GM20000 (cell line): ENCODE data around the gene CELA1.
"Not testable (repeated sequence)": the region's sequence is repeated elsewhere in the genome, so short reads cannot be mapped to it uniquely, and the experiment has no call there.

Experiments
- DNase-seq: peaks from one replicate; pipeline ENCODE4 v3.0.0; 2012; ENCODE audit warnings: low spot score
- CTCF ChIP-seq: IDR thresholded peaks from 2 replicates; pipeline ENCODE4 v1.5.1; 2012; ENCODE audit warnings: mild to moderate bottlenecking, control low read depth; ENCODE audit errors: extremely low read depth, missing control alignments

CELA1 gene

GRCh38 chr12:51321882-51322281 lies 24.6 kb downstream of the CELA1 start:
- no peak for DNase-seq
- TF ChIP-seq CTCF: no peak

DNA sequence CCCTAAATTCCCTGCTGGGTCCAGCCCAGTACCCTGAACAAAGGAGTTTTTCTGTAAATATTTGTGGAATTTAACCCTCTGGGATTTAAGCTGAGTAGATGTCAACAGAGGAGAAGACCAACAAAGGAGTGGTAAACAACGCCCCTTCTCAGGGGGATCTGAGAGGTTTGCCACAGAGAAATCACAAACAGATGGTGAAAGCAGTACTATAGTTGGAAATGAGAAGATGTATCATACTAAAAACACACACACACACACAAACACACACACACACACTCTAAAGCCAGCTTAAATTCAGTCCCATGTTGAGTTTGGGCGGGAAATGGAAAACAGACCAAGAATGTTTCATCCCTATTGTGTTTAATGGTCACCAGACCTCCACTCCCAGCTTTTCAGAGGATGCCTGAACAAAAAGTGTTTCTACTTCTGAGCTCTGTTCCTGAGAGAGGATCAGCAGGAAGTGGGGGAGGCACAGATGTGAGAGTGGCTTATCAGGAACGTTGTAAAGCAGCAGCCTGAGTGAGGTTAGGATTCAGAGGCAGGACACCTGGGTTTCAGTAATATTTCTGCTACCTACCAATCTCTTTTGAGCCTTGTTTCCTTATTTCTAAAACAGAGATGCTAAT lies 25.7 kb downstream of the CELA1 start:
- DNase-seq: no peak
- no peak for TF ChIP-seq CTCF

- no peak for DNase-seq
- TF ChIP-seq CTCF: no peak
Measured at GRCh38 chr12:51320311-51320694, 26.2 kb downstream of the CELA1 start.

DNA sequence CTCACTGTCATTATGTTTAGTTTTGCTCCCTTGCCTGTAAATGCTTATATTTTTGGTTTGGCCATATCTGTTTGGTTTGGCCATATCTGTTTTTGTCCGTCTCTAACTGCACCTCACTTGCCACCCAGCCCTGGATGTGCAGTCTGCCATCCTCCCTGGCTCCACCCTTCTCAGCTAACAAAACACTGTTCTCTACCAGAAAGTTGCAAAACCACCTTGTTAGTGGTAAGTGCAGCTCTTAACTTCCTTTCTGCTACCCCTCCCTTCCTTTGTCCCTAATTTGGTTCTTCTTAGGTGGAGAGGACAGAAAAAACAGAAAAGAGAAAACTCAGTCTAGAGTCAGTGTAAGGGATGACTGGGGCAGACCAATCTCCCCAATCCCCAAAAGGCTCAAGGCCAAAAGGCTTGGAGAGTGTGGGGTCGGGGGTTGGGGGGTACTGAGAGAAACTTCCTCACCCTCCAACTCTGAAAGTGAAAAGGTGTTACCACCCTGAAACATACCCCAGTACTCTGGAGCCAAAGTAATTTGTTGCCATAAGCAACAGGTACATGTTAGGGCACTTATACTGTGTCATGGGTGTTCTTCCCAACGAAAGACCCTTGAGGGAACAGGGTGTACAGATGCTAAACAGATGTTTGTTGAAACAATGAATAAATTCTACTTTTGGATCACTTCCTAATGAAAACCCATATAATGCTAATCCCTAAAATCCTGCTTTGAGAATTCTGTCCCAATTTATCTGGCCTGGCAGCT lies 27.5 kb downstream of the CELA1 start:
- no peak for TF ChIP-seq CTCF
- peak; percentile 42 for DNase-seq

DNA sequence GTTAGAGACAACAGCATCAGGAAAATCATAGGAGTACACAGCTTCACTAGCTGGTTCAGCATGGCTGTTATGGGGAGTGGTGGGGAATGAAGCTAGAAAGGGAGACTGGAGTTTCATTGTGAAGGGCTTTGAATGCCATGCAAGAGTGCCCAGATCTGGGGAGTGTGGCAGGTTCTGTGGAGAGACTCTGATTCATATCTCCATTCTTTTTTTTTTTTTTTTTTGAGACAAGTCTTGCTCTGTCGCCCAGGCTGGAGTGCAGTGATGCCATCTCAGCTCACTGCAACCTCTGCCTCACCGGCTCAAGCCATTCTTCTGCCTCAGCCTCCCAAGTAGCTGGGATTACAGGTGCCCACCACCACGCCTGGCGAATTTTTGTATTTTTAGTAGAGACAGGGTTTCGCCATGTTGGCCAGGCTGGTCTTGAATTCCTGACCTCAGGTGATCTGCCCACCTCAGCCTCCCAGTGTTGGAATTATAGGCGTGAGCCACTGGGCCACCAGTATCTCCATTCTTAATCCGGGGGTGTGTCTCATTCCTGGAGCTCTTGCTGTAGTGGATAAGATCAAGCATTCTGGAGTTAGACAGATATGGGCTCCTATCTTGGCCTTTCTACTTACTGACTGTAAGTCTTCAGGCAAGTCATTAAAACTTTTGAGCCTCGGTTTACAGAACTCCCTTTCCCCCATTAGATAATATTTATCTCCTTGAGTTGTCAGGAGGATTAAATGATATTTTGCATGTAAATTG lies 28.2 kb downstream of the CELA1 start:
- not testable (repeated sequence) for DNase-seq

- TF ChIP-seq CTCF: no peak
- DNase-seq: no peak
Measured at GRCh38 chr12:51311389-51311788, 35.1 kb downstream of the CELA1 start.

DNA sequence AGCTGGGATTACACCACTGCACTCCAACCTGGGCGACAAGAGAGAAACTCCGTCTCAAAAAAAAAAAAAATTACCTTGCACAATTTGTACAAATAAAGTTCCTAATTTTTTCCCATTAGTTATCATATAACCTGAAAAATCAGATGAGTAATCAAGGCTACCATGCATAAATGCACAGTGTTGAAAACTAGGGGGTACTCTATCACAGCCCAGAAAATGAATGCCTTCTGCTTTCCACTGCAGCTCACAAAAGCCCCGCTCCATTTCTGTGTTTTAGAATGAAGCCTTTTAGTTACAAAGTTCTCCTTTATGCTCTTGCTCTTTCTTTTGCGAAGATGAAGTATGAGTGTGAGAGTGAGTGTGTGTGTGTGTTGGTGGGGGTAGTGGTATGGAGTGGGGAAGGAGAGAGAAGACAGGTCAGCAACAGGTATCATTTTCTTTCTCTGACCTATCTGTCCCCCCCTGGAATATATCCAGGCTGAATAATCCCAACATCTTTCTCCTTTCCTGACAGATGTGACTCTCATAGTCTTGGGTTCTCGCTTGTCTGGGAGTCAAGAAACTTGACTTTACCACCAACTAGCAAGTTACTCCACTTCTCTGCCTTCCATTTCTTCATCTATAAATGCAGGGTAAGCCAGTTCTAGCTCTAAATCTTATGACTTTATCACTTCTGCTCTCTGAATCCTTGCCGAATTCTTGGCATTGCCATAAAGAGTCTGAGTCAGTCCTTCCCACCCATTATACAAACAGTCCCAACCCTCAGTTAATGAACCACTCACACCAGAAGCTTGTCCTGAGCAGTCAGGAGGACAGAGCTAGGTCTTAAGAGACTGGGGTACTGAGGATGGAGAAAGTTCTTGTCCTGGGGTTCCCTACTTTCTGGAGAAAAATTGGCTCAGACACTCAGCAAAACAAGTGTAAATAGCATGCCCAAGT lies 38.6 kb downstream of the CELA1 start:
- no peak for TF ChIP-seq CTCF
- no peak for DNase-seq
